Adipocyte (in vitro differentiated cells): ENCODE results near the gene P4HA3.
A peak's percentile ranks its signal among the peaks of the same experiment; 100 is the strongest.

ENCODE experiments used
- DNase-seq: peaks from one replicate; pipeline ENCODE4 v3.0.0-alpha.2; 2015; ENCODE audit warnings: low read depth
- H3K27me3 ChIP-seq: replicated peaks from 2 replicates; pipeline ENCODE4 v1.7.0; 2013; ENCODE audit warnings: mild to moderate bottlenecking, low read length, moderate library complexity; ENCODE audit not compliant: control insufficient read depth, insufficient read depth
- H3K36me3 ChIP-seq: 2 replicates; pipeline ENCODE4 v1.7.0; 2013; ENCODE audit warnings: low read length, mild to moderate bottlenecking, moderate library complexity; ENCODE audit not compliant: control insufficient read depth, insufficient read depth, severe bottlenecking
- H3K4me1 ChIP-seq: 2 replicates; pipeline ENCODE4 v1.7.0; 2013; ENCODE audit warnings: mild to moderate bottlenecking, low read length, moderate library complexity; ENCODE audit not compliant: control insufficient read depth, insufficient read depth
- H3K4me3 ChIP-seq: 2 replicates; pipeline ENCODE4 v1.7.0; 2013; ENCODE audit warnings: mild to moderate bottlenecking, low read length, moderate library complexity
- H3K9ac ChIP-seq: 2 replicates; pipeline ENCODE4 v1.7.0; 2013; ENCODE audit warnings: mild to moderate bottlenecking, low read length, moderate library complexity
- H3K9me3 ChIP-seq: 2 replicates; pipeline ENCODE4 v1.7.0; 2013; ENCODE audit warnings: mild to moderate bottlenecking, low read length, moderate library complexity; ENCODE audit not compliant: control insufficient read depth

Gene P4HA3

GRCh38 chr11:74282421-74282820 is 29.0 kb downstream of the P4HA3 start:
- DNase-seq = no peak

GRCh38 chr11:74280494-74280893 is 30.9 kb downstream of the P4HA3 start:
- Histone ChIP-seq H3K36me3 (no peaks in the 10 kb centered on the region), H3K4me3 (no peak overlapping the region), H3K9me3 (no peaks in the 10 kb centered on the region), H3K9ac (no peak overlapping the region), H3K27me3 (no peaks in the 10 kb centered on the region), H3K4me1 (peaks cover 35% of the 10 kb centered on the region)
- DNase-seq = no peak

More at GRCh38 chr11:74282421-74282820, 29.0 kb downstream of the P4HA3 start:
- Histone ChIP-seq H3K36me3 (no peaks in the 10 kb centered on the region), H3K9me3 (no peaks in the 10 kb centered on the region), H3K9ac (no peak overlapping the region), H3K27me3 (no peaks in the 10 kb centered on the region), H3K4me1 (peaks cover 28% of the 10 kb centered on the region), H3K4me3 (no peak overlapping the region)

- DNase-seq = no peak
- peaks cover 35% of the 10 kb centered on the region for H3K4me1 ChIP-seq
- H3K36me3 ChIP-seq = no peaks in the 10 kb centered on the region
- no peaks in the 10 kb centered on the region for H3K27me3 ChIP-seq
- peak overlapping the region; percentile 3 for H3K4me3 ChIP-seq
- no peaks in the 10 kb centered on the region for H3K9me3 ChIP-seq
- H3K9ac ChIP-seq = no peak overlapping the region
Observed at GRCh38 chr11:74279256-74279655, 32.2 kb downstream of the P4HA3 start.

GRCh38 chr11:74278721-74279161 is 32.7 kb downstream of the P4HA3 start:
- peak; percentile 85 for DNase-seq
- Histone ChIP-seq H3K27me3 (no peaks in the 10 kb centered on the region), H3K9me3 (no peaks in the 10 kb centered on the region), H3K36me3 (no peaks in the 10 kb centered on the region), H3K9ac (no peak overlapping the region), H3K4me1 (peaks cover 35% of the 10 kb centered on the region), H3K4me3 (no peak overlapping the region)

GRCh38 chr11:74278103-74278502 is 33.3 kb downstream of the P4HA3 start:
- no peak overlapping the region for H3K9ac ChIP-seq
- H3K27me3 ChIP-seq = no peaks in the 10 kb centered on the region
- H3K36me3 ChIP-seq = no peaks in the 10 kb centered on the region
- peaks cover 33% of the 10 kb centered on the region for H3K4me1 ChIP-seq
- DNase-seq = no peak
- no peaks in the 10 kb centered on the region for H3K9me3 ChIP-seq
- no peak overlapping the region for H3K4me3 ChIP-seq

GRCh38 chr11:74276581-74276980 is 34.9 kb downstream of the P4HA3 start:
- Histone ChIP-seq H3K27me3 (no peaks in the 10 kb centered on the region), H3K4me1 (peaks cover 29% of the 10 kb centered on the region), H3K36me3 (no peaks in the 10 kb centered on the region), H3K4me3 (no peak overlapping the region), H3K9me3 (no peaks in the 10 kb centered on the region), H3K9ac (no peak overlapping the region)
- peak; percentile 47 for DNase-seq

GRCh38 chr11:74272276-74272675 is 39.2 kb downstream of the P4HA3 start:
- no peaks in the 10 kb centered on the region for H3K27me3 ChIP-seq
- H3K36me3 ChIP-seq = no peaks in the 10 kb centered on the region
- peaks cover 12% of the 10 kb centered on the region for H3K4me1 ChIP-seq
- H3K4me3 ChIP-seq = no peak overlapping the region
- no peak for DNase-seq
- H3K9ac ChIP-seq = no peak overlapping the region
- H3K9me3 ChIP-seq = no peaks in the 10 kb centered on the region

GRCh38 chr11:74269161-74269811 is 42.2 kb downstream of the P4HA3 start:
- Histone ChIP-seq H3K36me3 (no peaks in the 10 kb centered on the region), H3K27me3 (no peaks in the 10 kb centered on the region), H3K4me1 (peaks cover 9% of the 10 kb centered on the region), H3K4me3 (no peak overlapping the region), H3K9ac (no peak overlapping the region), H3K9me3 (no peaks in the 10 kb centered on the region)
- DNase-seq = no peak

- no peaks in the 10 kb centered on the region for H3K36me3 ChIP-seq
- H3K9me3 ChIP-seq = no peaks in the 10 kb centered on the region
- no peak overlapping the region for H3K9ac ChIP-seq
- no peak overlapping the region for H3K4me3 ChIP-seq
- peaks cover 9% of the 10 kb centered on the region for H3K4me1 ChIP-seq
- DNase-seq = no peak
- no peaks in the 10 kb centered on the region for H3K27me3 ChIP-seq
Observed at GRCh38 chr11:74268456-74268855, 43.0 kb downstream of the P4HA3 start.

- Histone ChIP-seq H3K4me3 (no peak overlapping the region), H3K36me3 (no peaks in the 10 kb centered on the region), H3K27me3 (no peaks in the 10 kb centered on the region), H3K4me1 (peaks cover 9% of the 10 kb centered on the region), H3K9me3 (no peaks in the 10 kb centered on the region), H3K9ac (no peak overlapping the region)
- no peak for DNase-seq
Observed at GRCh38 chr11:74267014-74267413, 44.4 kb downstream of the P4HA3 start.

- Histone ChIP-seq H3K27me3 (no peaks in the 10 kb centered on the region), H3K4me1 (peaks cover 9% of the 10 kb centered on the region), H3K36me3 (no peaks in the 10 kb centered on the region), H3K9me3 (no peaks in the 10 kb centered on the region), H3K4me3 (no peak overlapping the region), H3K9ac (no peak overlapping the region)
- DNase-seq = no peak
Observed at GRCh38 chr11:74265256-74265655, 46.2 kb downstream of the P4HA3 start.

- no peak overlapping the region for H3K4me3 ChIP-seq
- no peaks in the 10 kb centered on the region for H3K27me3 ChIP-seq
- no peak overlapping the region for H3K9ac ChIP-seq
- no peaks in the 10 kb centered on the region for H3K36me3 ChIP-seq
- no peak for DNase-seq
- H3K9me3 ChIP-seq = no peaks in the 10 kb centered on the region
- H3K4me1 ChIP-seq = peaks cover 13% of the 10 kb centered on the region
Observed at GRCh38 chr11:74262725-74263124, 48.7 kb downstream of the P4HA3 start.
